Karpas-422 (cell line): ENCODE results near the gene SDK1. TPM values are rescaled to one million over a fixed set of nuclear protein-coding genes. Genes with fewer than 3 reads are reported as not detected.
A peak's percentile ranks its signal among the peaks of the same experiment; 100 is the strongest.

Experiments
- DNase-seq: peaks from one replicate; pipeline ENCODE4 v3.0.0-alpha.2; 2015
- H2AFZ ChIP-seq: fragments of 200-600 bp; sonication (generic); 2 replicates; pipeline ENCODE4 v1.6.1; 2014; ENCODE audit warnings: antibody characterized with exemption, low read length, mixed read lengths
- H3K27ac ChIP-seq: fragments of 200-600 bp; sonication (generic); 2 replicates; pipeline ENCODE4 v1.5.1; 2014; ENCODE audit warnings: mild to moderate bottlenecking, low read length, moderate library complexity
- H3K27me3 ChIP-seq: fragments of 200-600 bp; sonication (generic); 2 replicates; pipeline ENCODE4 v1.6.1; 2014; ENCODE audit warnings: low read length, mixed read lengths
- H3K36me3 ChIP-seq: fragments of 200-600 bp; sonication (generic); 2 replicates; pipeline ENCODE4 v1.6.1; 2014; ENCODE audit warnings: low read length, mixed read lengths; ENCODE audit not compliant: insufficient read depth
- H3K4me1 ChIP-seq: fragments of 200-600 bp; sonication (generic); 2 replicates; pipeline ENCODE4 v1.6.1; 2014; ENCODE audit warnings: mild to moderate bottlenecking, low read length, mixed read lengths
- H3K4me2 ChIP-seq: fragments of 200-600 bp; sonication (generic); 2 replicates; pipeline ENCODE4 v1.6.1; 2014; ENCODE audit warnings: low read length, low read depth, mild to moderate bottlenecking; ENCODE audit not compliant: poor library complexity, severe bottlenecking
- H3K4me3 ChIP-seq: fragments of 200-600 bp; sonication (generic); 2 replicates; pipeline ENCODE4 v1.5.1; 2014; ENCODE audit warnings: mild to moderate bottlenecking, antibody characterized with exemption, low read length, mixed read lengths
- H3K79me2 ChIP-seq: fragments of 200-600 bp; sonication (generic); 2 replicates; pipeline ENCODE4 v1.6.1; 2014; ENCODE audit warnings: mild to moderate bottlenecking, low read length, mixed read lengths
- H3K9ac ChIP-seq: fragments of 200-600 bp; sonication (generic); 2 replicates; pipeline ENCODE4 v1.6.0; 2014; ENCODE audit warnings: low read length
- H3K9me2 ChIP-seq: fragments of 200-600 bp; sonication (generic), shearing (Covaris generic); replicated peaks from 2 replicates; pipeline ENCODE4 v1.6.0; 2014; ENCODE audit warnings: mild to moderate bottlenecking, low read length, moderate library complexity; ENCODE audit not compliant: insufficient read depth
- H3K9me3 ChIP-seq: fragments of 300-700, 200-600 bp; sonication (generic); 2 replicates; pipeline ENCODE4 v1.6.1; 2014; ENCODE audit warnings: low read length, mixed read lengths
- H4K20me1 ChIP-seq: fragments of 200-600 bp; sonication (generic); 2 replicates; pipeline ENCODE4 v1.6.1; 2014; ENCODE audit warnings: mild to moderate bottlenecking, antibody characterized with exemption, low read length, low read depth; ENCODE audit not compliant: insufficient read depth
- total RNA-seq: library from RNA; depleted of rRNA; stranded (reverse); fragments of >200 nt; shearing (Covaris generic); gene quantifications from 2 replicates; pipeline ENCODE4 v1.2.3, GENCODE V29; 2014; ENCODE audit warnings: low replicate concordance

Gene SDK1
- total RNA-seq, 1 experiment from 2014 or later = not detected

- Histone ChIP-seq H3K36me3 (no peaks in the 10 kb centered on the region), H3K4me2 (no peak overlapping the region), H3K79me2 (no peaks in the 10 kb centered on the region), H4K20me1 (no peaks in the 10 kb centered on the region), H3K27me3 (no peaks in the 10 kb centered on the region), H3K9me2 (no peaks in the 10 kb centered on the region), H3K4me3 (no peak overlapping the region), H3K9ac (no peak overlapping the region), H2AFZ (no peak overlapping the region), H3K4me1 (no peaks in the 10 kb centered on the region), H3K9me3 (no peaks in the 10 kb centered on the region), H3K27ac (no peak overlapping the region)
- no peak for DNase-seq
Measured at GRCh38 chr7:3678314-3678810, 377.3 kb downstream of the SDK1 start.

- H4K20me1 ChIP-seq = no peaks in the 10 kb centered on the region
- no peak overlapping the region for H3K4me2 ChIP-seq
- no peak overlapping the region for H3K27ac ChIP-seq
- H3K9me2 ChIP-seq = no peaks in the 10 kb centered on the region
- H3K36me3 ChIP-seq = no peaks in the 10 kb centered on the region
- H3K9ac ChIP-seq = no peak overlapping the region
- H3K4me3 ChIP-seq = no peak overlapping the region
- H3K4me1 ChIP-seq = no peaks in the 10 kb centered on the region
- H3K27me3 ChIP-seq = no peaks in the 10 kb centered on the region
- no peak for DNase-seq
- no peak overlapping the region for H2AFZ ChIP-seq
- no peaks in the 10 kb centered on the region for H3K9me3 ChIP-seq
- no peaks in the 10 kb centered on the region for H3K79me2 ChIP-seq
Measured at GRCh38 chr7:3682028-3682710, 381.1 kb downstream of the SDK1 start.

- Histone ChIP-seq H3K9ac (no peak overlapping the region), H3K27me3 (no peaks in the 10 kb centered on the region), H4K20me1 (no peaks in the 10 kb centered on the region), H3K27ac (no peak overlapping the region), H3K4me1 (no peaks in the 10 kb centered on the region), H3K9me3 (no peaks in the 10 kb centered on the region), H3K4me3 (no peak overlapping the region), H3K4me2 (no peak overlapping the region), H3K79me2 (no peaks in the 10 kb centered on the region), H3K36me3 (no peaks in the 10 kb centered on the region), H2AFZ (no peak overlapping the region), H3K9me2 (no peaks in the 10 kb centered on the region)
- no peak for DNase-seq
Measured at GRCh38 chr7:3683546-3684539, 382.8 kb downstream of the SDK1 start.

GRCh38 chr7:3688071-3688470 lies 387.0 kb downstream of the SDK1 start:
- Histone ChIP-seq H3K79me2 (no peaks in the 10 kb centered on the region), H2AFZ (no peak overlapping the region), H3K9ac (no peak overlapping the region), H3K9me2 (no peaks in the 10 kb centered on the region), H4K20me1 (no peaks in the 10 kb centered on the region), H3K4me3 (no peak overlapping the region), H3K27ac (no peak overlapping the region), H3K27me3 (no peaks in the 10 kb centered on the region), H3K9me3 (no peaks in the 10 kb centered on the region), H3K4me1 (no peaks in the 10 kb centered on the region), H3K36me3 (no peaks in the 10 kb centered on the region), H3K4me2 (no peak overlapping the region)
- DNase-seq = no peak

- Histone ChIP-seq H3K4me1 (no peaks in the 10 kb centered on the region), H2AFZ (no peak overlapping the region), H3K4me2 (no peak overlapping the region)
Measured at GRCh38 chr7:3688842-3689241, 387.8 kb downstream of the SDK1 start.

GRCh38 chr7:3691478-3692158 lies 390.6 kb downstream of the SDK1 start:
- Histone ChIP-seq H3K79me2 (no peaks in the 10 kb centered on the region), H3K27ac (no peak overlapping the region), H3K4me1 (no peaks in the 10 kb centered on the region), H2AFZ (no peak overlapping the region), H4K20me1 (no peaks in the 10 kb centered on the region), H3K36me3 (no peaks in the 10 kb centered on the region), H3K27me3 (no peaks in the 10 kb centered on the region), H3K9me2 (no peaks in the 10 kb centered on the region), H3K9ac (no peak overlapping the region), H3K9me3 (no peaks in the 10 kb centered on the region), H3K4me3 (no peak overlapping the region), H3K4me2 (no peak overlapping the region)
- no peak for DNase-seq

More at GRCh38 chr7:3688842-3689241, 387.8 kb downstream of the SDK1 start:
- Histone ChIP-seq H3K9ac (no peak overlapping the region), H3K9me2 (no peaks in the 10 kb centered on the region), H3K79me2 (no peaks in the 10 kb centered on the region), H3K9me3 (no peaks in the 10 kb centered on the region), H4K20me1 (no peaks in the 10 kb centered on the region), H3K36me3 (no peaks in the 10 kb centered on the region), H3K27ac (no peak overlapping the region), H3K27me3 (no peaks in the 10 kb centered on the region), H3K4me3 (no peak overlapping the region)
- DNase-seq = no peak

GRCh38 chr7:3695602-3696001 lies 394.6 kb downstream of the SDK1 start:
- Histone ChIP-seq H3K9me3 (no peaks in the 10 kb centered on the region), H3K4me3 (no peak overlapping the region), H3K9ac (no peak overlapping the region), H4K20me1 (no peaks in the 10 kb centered on the region), H3K36me3 (no peaks in the 10 kb centered on the region), H3K9me2 (no peaks in the 10 kb centered on the region), H3K79me2 (no peaks in the 10 kb centered on the region), H3K27ac (no peak overlapping the region), H3K27me3 (no peaks in the 10 kb centered on the region), H3K4me1 (no peaks in the 10 kb centered on the region), H3K4me2 (no peak overlapping the region), H2AFZ (no peak overlapping the region)
- peak; percentile 42 for DNase-seq

- no peaks in the 10 kb centered on the region for H3K9me3 ChIP-seq
- H3K9me2 ChIP-seq = no peaks in the 10 kb centered on the region
- no peak overlapping the region for H3K9ac ChIP-seq
- H4K20me1 ChIP-seq = no peaks in the 10 kb centered on the region
- H3K27me3 ChIP-seq = no peaks in the 10 kb centered on the region
- H3K4me3 ChIP-seq = no peak overlapping the region
- no peaks in the 10 kb centered on the region for H3K4me1 ChIP-seq
- DNase-seq = no peak
- no peak overlapping the region for H2AFZ ChIP-seq
- H3K36me3 ChIP-seq = no peaks in the 10 kb centered on the region
- no peak overlapping the region for H3K4me2 ChIP-seq
- no peak overlapping the region for H3K27ac ChIP-seq
- H3K79me2 ChIP-seq = no peaks in the 10 kb centered on the region
Measured at GRCh38 chr7:3696113-3696512, 395.1 kb downstream of the SDK1 start.
